ENCODE results near the gene ENDOG.
"Not testable (repeated sequence)": the region's sequence is repeated elsewhere in the genome, so short reads cannot be mapped to it uniquely, and the experiment has no call there.

The ENDOG gene

GRCh38 chr9:128828267-128828666 lies 10.0 kb downstream of the ENDOG start:
- DNase-seq (ENCODE audit: low read depth in 2 of 3, low spot score in 2 of 3) = no peak

DNA sequence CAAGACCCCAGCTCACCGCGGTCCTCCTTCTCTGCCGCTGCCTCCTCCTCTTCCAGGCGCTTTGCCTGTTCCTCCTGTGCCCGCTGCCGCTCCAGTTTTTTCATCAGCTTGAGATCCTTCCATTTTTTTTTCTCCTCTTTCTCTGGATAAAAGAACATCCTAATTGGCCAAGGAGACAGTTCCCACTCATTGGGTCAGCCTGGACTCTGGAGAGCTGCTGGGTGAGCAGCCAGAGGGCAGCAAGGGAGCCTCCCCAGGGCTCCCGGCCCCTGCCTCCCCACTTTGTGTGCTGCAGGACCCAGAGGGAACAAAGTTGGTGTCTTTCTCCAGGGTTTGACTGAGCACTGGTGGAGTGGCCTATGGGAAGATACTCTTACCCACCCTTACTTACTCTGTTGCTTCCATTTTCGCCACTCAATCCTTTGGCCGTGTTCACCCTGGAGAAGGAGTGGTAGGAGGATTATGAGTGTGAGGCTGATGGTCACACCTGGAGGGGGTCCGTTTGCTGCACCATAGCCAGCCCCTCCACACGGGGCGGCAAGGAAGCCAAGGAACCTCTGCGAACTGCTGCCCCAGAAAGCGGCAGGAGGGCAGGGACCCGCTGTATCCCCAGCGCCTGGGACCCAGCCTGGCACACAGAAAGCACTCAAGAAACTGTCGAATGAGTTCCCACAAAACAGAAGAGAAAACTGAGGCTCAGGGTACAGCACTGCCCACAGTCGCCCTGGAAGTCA lies 10.6 kb downstream of the ENDOG start:
- no peak for DNase-seq (ENCODE audit: low read depth in 2 of 3, low spot score in 2 of 3)

DNA sequence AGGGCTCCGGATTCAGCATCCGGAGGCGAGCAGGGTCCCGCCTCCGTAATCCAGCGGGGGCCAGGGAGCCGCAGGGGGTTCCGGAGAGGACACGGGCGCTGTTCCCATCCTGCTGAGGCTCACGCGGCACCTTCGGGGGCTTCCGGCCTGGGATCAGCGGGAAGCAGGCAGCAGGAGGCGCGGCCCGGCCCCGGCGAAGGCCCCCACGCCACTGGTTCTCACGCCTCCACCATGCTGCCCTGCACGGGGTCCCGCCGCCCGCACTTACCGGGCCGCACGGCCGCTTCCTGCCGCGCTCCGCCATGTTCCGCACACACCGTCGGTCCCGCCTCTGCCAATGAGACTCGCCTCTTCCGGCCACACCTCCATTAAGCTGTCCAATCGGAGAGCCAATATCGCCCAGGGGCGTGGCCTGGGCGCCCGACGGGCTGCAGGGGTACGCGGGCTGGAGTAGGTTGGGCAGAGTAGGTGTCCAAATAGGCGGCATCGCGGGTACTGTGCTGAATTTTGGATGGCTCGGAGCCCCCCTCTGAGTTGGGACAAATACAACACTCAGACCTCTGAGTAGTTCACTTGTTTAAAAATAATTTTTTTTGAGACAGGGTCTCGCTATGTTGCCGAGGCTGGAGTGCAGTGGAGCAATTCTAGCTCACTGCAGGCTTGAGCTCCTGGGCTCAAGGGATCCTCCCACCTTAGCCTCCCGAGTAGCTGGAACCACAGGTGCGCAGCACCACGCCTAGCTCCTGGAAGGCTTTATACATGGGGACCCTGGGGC lies 11.4 kb downstream of the ENDOG start, which contains the start of gene SPOUT1:
SPOUT1 (minus strand) TSS at position 318 of the 775 bp plus-strand sequence; CDS start at position 304, 14 bp downstream.
- DNase-seq (ENCODE audit: low read depth in 2 of 3, low spot score in 2 of 3) = peak; percentile 85 to 90 (median 87)

GRCh38 chr9:128833696-128834095 lies 15.4 kb downstream of the ENDOG start:
- DNase-seq (ENCODE audit: low read depth in 2 of 3, low spot score in 2 of 3) = no peak

GRCh38 chr9:128835246-128836210 lies 17.2 kb downstream of the ENDOG start:
- no peak for DNase-seq (ENCODE audit: low read depth in 2 of 3, low spot score in 2 of 3)

- no peak for DNase-seq (ENCODE audit: low read depth in 2 of 3, low spot score in 2 of 3)
Observed at GRCh38 chr9:128836509-128837145, 18.3 kb downstream of the ENDOG start.

GRCh38 chr9:128838338-128838737 lies 20.0 kb downstream of the ENDOG start:
- no peak for DNase-seq (ENCODE audit: low read depth in 2 of 3, low spot score in 2 of 3)

DNA sequence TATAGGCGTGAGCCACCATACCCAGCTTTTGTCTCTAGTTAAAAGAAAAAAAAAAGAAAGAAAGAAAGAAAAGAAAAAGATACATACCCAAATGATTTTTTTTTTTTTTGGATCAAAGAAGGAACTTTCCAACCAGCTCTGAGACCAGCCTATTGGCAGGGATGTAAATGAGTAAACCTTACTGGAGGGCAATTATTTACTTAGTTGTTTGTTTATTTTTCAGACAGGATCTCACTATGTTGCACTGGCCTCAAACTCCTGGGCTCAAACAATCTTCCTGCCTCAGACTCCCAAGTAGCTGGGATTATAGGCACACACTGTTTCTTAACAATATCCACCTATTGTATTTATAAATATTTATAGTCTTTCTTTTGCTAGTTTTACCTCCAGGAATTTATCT lies 22.2 kb downstream of the ENDOG start:
- no peak for DNase-seq (ENCODE audit: low read depth in 2 of 3, low spot score in 2 of 3)

GRCh38 chr9:128841694-128842492 lies 23.6 kb downstream of the ENDOG start:
- DNase-seq (ENCODE audit: low read depth in 2 of 3, low spot score in 2 of 3) = no peak

DNA sequence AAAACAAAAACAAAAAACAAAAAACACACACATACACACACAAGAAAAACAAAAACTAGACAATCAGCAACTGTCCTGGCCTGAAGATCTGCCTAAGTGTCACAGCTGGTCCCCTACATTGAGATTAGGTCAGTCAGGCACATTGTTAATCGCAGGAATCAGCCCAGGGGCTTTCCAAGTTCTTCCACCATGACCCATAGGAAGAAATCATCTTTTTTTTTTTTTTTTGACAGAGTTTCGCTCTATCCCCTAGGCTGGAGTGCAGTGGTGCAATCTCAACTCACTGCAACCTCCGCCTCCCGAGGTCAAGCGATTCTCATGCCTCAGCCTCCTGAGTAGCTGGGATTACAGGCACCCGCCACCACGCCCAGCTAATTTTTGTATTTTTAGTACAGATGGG lies 24.9 kb downstream of the ENDOG start:
- DNase-seq (ENCODE audit: low read depth in 2 of 3, low spot score in 2 of 3) = not testable (repeated sequence)

DNA sequence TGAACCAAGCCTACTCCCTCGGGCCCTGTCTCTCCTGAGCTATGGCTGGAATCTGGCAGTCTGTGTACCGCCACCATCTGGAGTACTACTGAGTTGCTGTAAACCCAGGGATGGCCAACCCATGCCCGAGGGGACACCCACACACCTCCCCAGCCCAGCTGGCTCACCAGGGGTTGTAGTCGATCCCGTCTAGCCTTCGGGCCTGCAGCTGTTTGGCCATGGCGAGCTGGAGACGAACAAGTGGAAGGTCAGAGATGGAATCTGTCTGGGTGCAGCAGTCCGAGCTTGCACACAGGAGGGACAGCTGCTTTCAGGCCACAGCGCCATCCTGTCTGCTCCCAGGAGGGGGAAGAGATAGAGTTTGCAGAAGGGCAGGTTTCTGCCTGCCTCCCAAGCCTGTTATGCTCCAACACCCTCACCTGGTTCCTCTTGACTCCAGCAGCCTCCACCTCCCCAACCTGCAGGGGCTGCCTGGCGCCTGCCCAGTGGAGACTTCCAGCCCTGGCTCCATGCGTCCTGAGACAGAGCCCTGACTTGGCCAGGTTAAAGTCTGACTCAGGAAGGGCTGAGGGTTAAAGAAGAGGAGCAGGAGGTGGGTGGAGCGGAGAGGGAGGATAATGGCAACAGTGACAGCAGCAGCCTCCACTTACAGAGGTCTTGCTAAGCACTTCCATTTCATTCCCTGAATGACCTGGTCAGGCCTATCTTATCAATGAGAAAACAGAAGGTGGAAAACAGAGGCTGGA lies 27.1 kb downstream of the ENDOG start:
- no peak for DNase-seq (ENCODE audit: low read depth in 2 of 3, low spot score in 2 of 3)

DNA sequence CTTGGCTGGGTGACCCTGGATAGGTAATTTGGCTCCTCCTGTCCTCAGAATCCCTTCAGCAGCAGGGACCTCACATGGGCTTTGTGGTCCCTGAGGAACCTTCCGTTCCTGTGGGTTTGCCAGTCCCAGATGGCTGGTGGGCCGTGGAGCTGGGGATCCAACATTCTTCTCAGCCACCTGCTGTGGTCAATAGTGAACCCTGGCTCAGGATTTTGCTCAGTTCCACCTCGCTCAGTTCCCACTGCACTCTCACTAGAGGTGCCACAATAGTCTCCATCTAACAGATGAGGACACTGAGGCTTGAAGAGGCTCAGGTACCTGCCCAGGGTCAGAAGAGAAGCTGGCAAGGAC lies 28.4 kb downstream of the ENDOG start:
- no peak for DNase-seq (ENCODE audit: low read depth in 2 of 3, low spot score in 2 of 3)

GRCh38 chr9:128847803-128848202 lies 29.5 kb downstream of the ENDOG start:
- no peak for DNase-seq (ENCODE audit: low read depth in 2 of 3, low spot score in 2 of 3)

DNA sequence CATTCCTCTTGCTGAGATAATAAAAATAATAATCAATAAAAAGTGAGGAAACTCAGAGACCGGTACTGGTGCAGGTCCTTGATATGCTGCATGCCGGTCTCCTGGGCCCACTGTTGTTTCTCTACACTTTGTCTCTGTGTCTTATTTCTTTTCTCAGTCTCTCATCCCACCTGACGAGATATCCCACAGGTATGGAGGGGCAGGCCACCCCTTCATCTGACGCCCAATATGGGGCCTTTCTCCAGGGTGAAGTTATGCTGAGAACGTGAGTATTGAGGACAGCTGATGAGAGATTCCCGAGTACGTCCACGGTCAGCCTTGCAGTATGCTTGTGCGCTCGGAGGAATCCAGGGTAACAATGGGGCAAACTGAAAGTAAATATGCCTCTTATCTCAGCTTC lies 32.7 kb downstream of the ENDOG start:
- DNase-seq (ENCODE audit: low read depth in 2 of 3, low spot score in 2 of 3) = not testable (repeated sequence)

- not testable (repeated sequence) for DNase-seq (ENCODE audit: low read depth in 2 of 3, low spot score in 2 of 3)
Observed at GRCh38 chr9:128851779-128852600, 33.7 kb downstream of the ENDOG start.

DNA sequence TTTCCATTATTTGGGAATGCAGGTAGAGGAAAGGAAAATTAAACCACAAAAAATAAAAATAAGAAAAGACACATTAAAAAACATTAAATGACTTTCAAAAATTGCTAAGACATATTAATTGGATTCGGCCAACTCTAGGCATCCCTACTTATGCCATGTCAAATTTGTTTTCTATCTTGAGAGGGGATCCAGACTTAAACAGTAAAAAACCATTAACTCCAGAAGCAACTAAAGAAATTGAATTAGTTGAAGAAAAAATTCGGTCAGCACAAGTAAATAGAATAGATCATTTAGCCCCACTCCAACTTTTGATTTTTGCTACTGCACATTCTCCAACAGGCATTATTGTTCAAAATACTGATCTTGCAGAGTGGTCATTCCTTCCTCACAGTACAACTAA lies 34.3 kb downstream of the ENDOG start:
- DNase-seq (ENCODE audit: low read depth in 2 of 3, low spot score in 2 of 3) = not testable (repeated sequence)

DNA sequence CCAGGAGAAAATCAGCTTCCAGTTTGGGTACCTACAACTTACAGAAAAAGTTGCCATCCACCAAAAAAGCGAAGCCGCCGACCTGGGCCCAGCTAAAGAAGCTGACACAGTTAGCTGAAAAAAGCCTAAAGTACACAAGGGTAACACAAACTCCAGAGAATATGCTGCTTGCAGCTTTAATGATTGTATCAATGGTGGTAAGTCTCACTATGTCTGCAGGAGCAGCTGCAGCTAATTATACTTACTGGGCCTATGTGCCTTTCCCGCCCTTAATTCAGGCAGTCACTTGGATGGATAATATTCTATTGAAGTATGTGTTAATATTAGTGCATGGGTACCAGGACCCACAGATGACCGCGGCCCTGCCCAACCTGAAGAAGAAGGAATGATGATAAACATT lies 36.2 kb downstream of the ENDOG start:
- DNase-seq (ENCODE audit: low read depth in 2 of 3, low spot score in 2 of 3) = not testable (repeated sequence)

DNA sequence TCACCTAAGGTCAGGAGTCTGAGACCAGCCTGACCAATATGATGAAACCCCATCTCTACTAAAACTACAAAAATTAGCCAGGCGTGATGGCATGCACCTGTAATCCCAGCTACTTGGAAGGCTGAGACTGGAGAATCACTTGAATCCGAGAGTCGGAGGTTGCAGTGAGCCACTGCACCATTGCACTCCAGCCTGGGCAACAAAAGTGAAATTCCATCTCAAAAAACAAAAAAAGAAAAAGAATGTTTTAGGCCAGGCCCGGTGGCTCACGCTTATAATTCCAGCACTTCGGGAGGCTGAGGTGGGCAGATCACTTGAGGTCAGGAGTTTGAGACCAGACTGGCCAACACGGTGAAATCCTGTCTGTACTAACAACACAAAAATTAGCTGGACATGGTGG lies 40.2 kb downstream of the ENDOG start:
- not testable (repeated sequence) for DNase-seq (ENCODE audit: low read depth in 2 of 3, low spot score in 2 of 3)
